NCI-H2196 treated with DMSO at 0.1 percent for 48 hours (cell line): Measurements from ENCODE around the gene TSPOAP1.

Experiments
- DNase-seq: peaks from one replicate; lab custom pipeline; 2025; ENCODE audit not compliant: unreplicated experiment; lab: John Stamatoyannopoulos, UW

TSPOAP1 gene

GRCh38 chr17:58363457-58364185, 35.0 kb upstream of the TSPOAP1 start:
- no peak for DNase-seq

GRCh38 chr17:58362368-58363014, 33.9 kb upstream of the TSPOAP1 start:
- no peak for DNase-seq

- peak; percentile 39 for DNase-seq
These were observed 31.9 kb upstream of the TSPOAP1 start for GRCh38 chr17:58360296-58361063.

- DNase-seq: no peak
These were observed 30.0 kb upstream of the TSPOAP1 start for GRCh38 chr17:58358408-58359172.

- no peak for DNase-seq
These were observed 29.0 kb upstream of the TSPOAP1 start for GRCh38 chr17:58357312-58358297.

GRCh38 chr17:58356231-58356630, 27.6 kb upstream of the TSPOAP1 start:
- DNase-seq: no peak

GRCh38 chr17:58354541-58355216, 26.1 kb upstream of the TSPOAP1 start:
- DNase-seq: no peak

- no peak for DNase-seq
These were observed 24.8 kb upstream of the TSPOAP1 start for GRCh38 chr17:58353389-58353825.

GRCh38 chr17:58352596-58353388, 24.2 kb upstream of the TSPOAP1 start:
- no peak for DNase-seq

- DNase-seq: peak; percentile 88
These were observed 23.4 kb upstream of the TSPOAP1 start, which contains the start of gene SUPT4H1 for GRCh38 chr17:58351831-58352595. Gene SUPT4H1, minus strand, starts transcription at chr17:58352201. Its CDS starts 66 bp downstream, at chr17:58352135.

GRCh38 chr17:58351182-58351581, 22.6 kb upstream of the TSPOAP1 start:
- no peak for DNase-seq

- no peak for DNase-seq
These were observed 19.4 kb upstream of the TSPOAP1 start for GRCh38 chr17:58348038-58348437.

- no peak for DNase-seq
These were observed 16.9 kb upstream of the TSPOAP1 start for GRCh38 chr17:58345500-58345899.

GRCh38 chr17:58344791-58345157, 16.2 kb upstream of the TSPOAP1 start:
- no peak for DNase-seq

GRCh38 chr17:58344047-58344790, 15.6 kb upstream of the TSPOAP1 start:
- DNase-seq: peak; percentile 6

- DNase-seq: no peak
These were observed 14.5 kb upstream of the TSPOAP1 start for GRCh38 chr17:58343131-58343530.

- no peak for DNase-seq
These were observed 13.4 kb upstream of the TSPOAP1 start for GRCh38 chr17:58341861-58342475.
